Lung (tissue), 12 donors: ENCODE measurements around the gene PPEF1. TPM values are rescaled to one million over a fixed set of nuclear protein-coding genes. Genes with fewer than 3 reads are reported as not detected.
A peak's percentile ranks its signal among the peaks of the same experiment; 100 is the strongest.

Experiments used
- ATAC-seq: fragments of 200-7000 bp; cut with Tn5 transposase; one replicate; pipeline ENCODE4 v1.9.1; 2020; ENCODE audit warnings: moderate number of reproducible peaks; ENCODE audit not compliant: insufficient read depth, low FRiP score
- DNase-seq, 3 donors: peaks; one replicate each; pipeline ENCODE4 v3.0.0-alpha.2; 2013 to 2017
- H3K27ac ChIP-seq, 2 donors: one replicate each; pipeline ENCODE4 v1.5.1; 2013; ENCODE audit warnings: mild to moderate bottlenecking in 2 of 2, moderate library complexity in 2 of 2, control low read depth in 1 of 2, inconsistent platforms in 1 of 2, low read depth in 1 of 2, low read length in 1 of 2
- H3K27me3 ChIP-seq, 3 donors: one replicate each; pipeline ENCODE4 v1.5.1; 2013; ENCODE audit warnings: low read length in 2 of 3; ENCODE audit not compliant: control insufficient read depth in 3 of 3, insufficient read depth in 3 of 3
- H3K36me3 ChIP-seq, 4 donors: one replicate each; pipeline ENCODE4 v1.5.1; 2013; ENCODE audit warnings: low read length in 4 of 4, mild to moderate bottlenecking in 1 of 4, moderate library complexity in 1 of 4; ENCODE audit not compliant: control insufficient read depth in 4 of 4, insufficient read depth in 4 of 4
- H3K4me1 ChIP-seq, 5 donors: one replicate each; pipeline ENCODE4 v1.5.1; 2013; ENCODE audit warnings: low read length in 5 of 5, mild to moderate bottlenecking in 2 of 5, moderate library complexity in 1 of 5; ENCODE audit not compliant: control insufficient read depth in 5 of 5, insufficient read depth in 5 of 5
- H3K4me3 ChIP-seq: one replicate; pipeline ENCODE4 v1.5.1; 2013; ENCODE audit warnings: mild to moderate bottlenecking, control low read depth, moderate library complexity
- H3K9ac ChIP-seq, 2 donors: one replicate each; pipeline ENCODE4 v1.5.1; 2013; ENCODE audit warnings: low read length in 2 of 2, control low read depth in 1 of 2; ENCODE audit not compliant: insufficient read depth in 1 of 2
- H3K9me3 ChIP-seq, 4 donors: one replicate each; pipeline ENCODE4 v1.5.1; 2013; ENCODE audit warnings: low read length in 3 of 4, mild to moderate bottlenecking in 1 of 4, moderate library complexity in 1 of 4; ENCODE audit not compliant: control insufficient read depth in 4 of 4, insufficient read depth in 3 of 4
- CTCF ChIP-seq: IDR thresholded peaks from 2 replicates; pipeline ENCODE4 v1.5.1; 2012; ENCODE audit warnings: mild to moderate bottlenecking; ENCODE audit errors: control extremely low read depth, extremely low read depth
- WGBS, 2 donors: extraction: QIAGEN DNeasy Blood & Tissue Kit; methylation state at CpG; one replicate each; pipeline ENCODE4 v1.1.7; 2013; 5-methylcytosine and 5-hydroxymethylcytosine counted together
- polyA plus RNA-seq, 2 donors: library from polyadenylated mRNA; stranded (reverse); fragments of 200-250 nt; gene quantifications; one replicate each; pipeline ENCODE4 v1.2.1, GENCODE V29; 2013
- total RNA-seq, 2 donors: library from RNA; depleted of rRNA in 1 of 2; stranded (reverse); fragments of >200 nt in 1 of 2; gene quantifications; one replicate each; pipeline ENCODE4 v1.2.1, GENCODE V29; 2014 to 2021
- donor health status: control.
- donor health status: control.
- donor health status: Bipolar disorder and iron deficiency.
- donor health status: healthy.
- donor health status: DM: yes; HTN: yes; CAD: no.

The PPEF1 gene
- total and polyA plus RNA-seq, 4 donors: 0.22 to 0.80 (median 0.27) TPM

GRCh38 chrX:18696653-18697052 lies 10.8 kb upstream of the PPEF1 start:
- 78 to 84% methylated on average over 3 of the region's 3 CpGs for WGBS, 2 donors

GRCh38 chrX:18698737-18699650 lies 8.5 kb upstream of the PPEF1 start:
- Histone ChIP-seq H3K9ac (no peak overlapping the region), H3K9me3 (peaks cover 0 to 3% (median 0%) of the 10 kb centered on the region in 4 donors), H3K4me3 (no peak overlapping the region), H3K27ac (no peak overlapping the region), H3K36me3 (no peaks in the 10 kb centered on the region), H3K4me1 (peaks cover 0 to 7% (median 0%) of the 10 kb centered on the region in 5 donors), H3K27me3 (peaks cover 0 to 12% (median 3%) of the 10 kb centered on the region in 3 donors)
- no peak for ATAC-seq
- DNase-seq: no peak
- WGBS, 2 donors: 80 to 91% methylated on average over 12 of the region's 12 CpGs
- TF ChIP-seq CTCF: no peak

More at GRCh38 chrX:18696653-18697052, 10.8 kb upstream of the PPEF1 start:
- Histone ChIP-seq H3K9me3 (peaks cover 0 to 3% (median 0%) of the 10 kb centered on the region in 4 donors), H3K27ac (no peak overlapping the region), H3K4me1 (peaks cover 0 to 2% (median 0%) of the 10 kb centered on the region in 5 donors), H3K4me3 (no peak overlapping the region), H3K9ac (no peak overlapping the region), H3K27me3 (peaks cover 0 to 5% (median 3%) of the 10 kb centered on the region in 3 donors), H3K36me3 (no peaks in the 10 kb centered on the region)
- ATAC-seq (no peak), DNase-seq (no peak)
- TF ChIP-seq CTCF: no peak

GRCh38 chrX:18701621-18702361 lies 5.7 kb upstream of the PPEF1 start:
- peak in 1 of 3 donors; percentile 22 for DNase-seq
- H3K4me3 ChIP-seq: no peak overlapping the region
- no peak for ATAC-seq
- WGBS, 2 donors: 63 to 76% methylated on average over 5 of the region's 5 CpGs
- no peaks in the 10 kb centered on the region for H3K9me3 ChIP-seq
- H3K4me1 ChIP-seq: peaks cover 0 to 7% (median 0%) of the 10 kb centered on the region in 5 donors
- H3K36me3 ChIP-seq: no peaks in the 10 kb centered on the region
- TF ChIP-seq CTCF: no peak
- H3K27me3 ChIP-seq: peaks cover 0 to 12% (median 3%) of the 10 kb centered on the region in 3 donors
- H3K27ac ChIP-seq: peak overlapping the region in 1 of 2 donors; percentile 68
- H3K9ac ChIP-seq: no peak overlapping the region
